ENCODE results near the gene PLK2.

Gene PLK2

GRCh38 chr5:58462623-58463230 lies 2.8 kb upstream of the PLK2 start:
- in situ Hi-C loops (cut with HindIII; ENCODE audit: low pct_unique_long_range_greater_than_20kb, low sequenced_read_pairs): no loop called here
- TF ChIP-seq JUND (IDR thresholded peaks at IDR 0.05; ENCODE audit: low read depth): no peak
- DNase-seq (ENCODE audit: low read depth in 1 of 2, low spot score in 1 of 2): peak in 1 of 2 experiments; percentile 84

GRCh38 chr5:58462154-58462553 lies 2.3 kb upstream of the PLK2 start:
- DNase-seq (ENCODE audit: low read depth in 1 of 2, low spot score in 1 of 2): peak in 1 of 2 experiments; percentile 76
- TF ChIP-seq JUND (IDR thresholded peaks at IDR 0.05; ENCODE audit: low read depth): no peak
- in situ Hi-C loops (cut with HindIII; ENCODE audit: low pct_unique_long_range_greater_than_20kb, low sequenced_read_pairs): no loop called here

GRCh38 chr5:58460732-58461286 lies 923 bp upstream of the PLK2 start:
- in situ Hi-C loops (cut with HindIII; ENCODE audit: low pct_unique_long_range_greater_than_20kb, low sequenced_read_pairs): no loop called here
- peak; percentile 66 to 94 for DNase-seq (ENCODE audit: low read depth in 1 of 2, low spot score in 1 of 2)
- no peak for TF ChIP-seq JUND (IDR thresholded peaks at IDR 0.05; ENCODE audit: low read depth)

- no peak for TF ChIP-seq JUND (IDR thresholded peaks at IDR 0.05; ENCODE audit: low read depth)
- in situ Hi-C loops (cut with HindIII; ENCODE audit: low pct_unique_long_range_greater_than_20kb, low sequenced_read_pairs): no loop called here
- peak in 1 of 2 experiments; percentile 66 for DNase-seq (ENCODE audit: low read depth in 1 of 2, low spot score in 1 of 2)
These were observed 512 bp downstream of the PLK2 start for GRCh38 chr5:58459146-58460001.

GRCh38 chr5:58458743-58459145 lies 1.1 kb downstream of the PLK2 start:
- in situ Hi-C loops (cut with HindIII; ENCODE audit: low pct_unique_long_range_greater_than_20kb, low sequenced_read_pairs): no loop called here
- DNase-seq (ENCODE audit: low read depth in 1 of 2, low spot score in 1 of 2): peak in 1 of 2 experiments; percentile 55
- TF ChIP-seq JUND (IDR thresholded peaks at IDR 0.05; ENCODE audit: low read depth): no peak

- in situ Hi-C loops (cut with HindIII; ENCODE audit: low pct_unique_long_range_greater_than_20kb, low sequenced_read_pairs): no loop called here
- TF ChIP-seq JUND (IDR thresholded peaks at IDR 0.05; ENCODE audit: low read depth): peak; percentile 5; the same call in 1 of the 2 replicates
- DNase-seq (ENCODE audit: low read depth in 1 of 2, low spot score in 1 of 2): peak in 1 of 2 experiments; percentile 48
These were observed 1.6 kb downstream of the PLK2 start for GRCh38 chr5:58458141-58458742.

GRCh38 chr5:58457050-58457449 lies 2.8 kb downstream of the PLK2 start:
- DNase-seq (ENCODE audit: low read depth in 1 of 2, low spot score in 1 of 2): peak in 1 of 2 experiments; percentile 44
- no peak for TF ChIP-seq JUND (IDR thresholded peaks at IDR 0.05; ENCODE audit: low read depth)
- in situ Hi-C loops (cut with HindIII; ENCODE audit: low pct_unique_long_range_greater_than_20kb, low sequenced_read_pairs): no loop called here

GRCh38 chr5:58456486-58456885 lies 3.4 kb downstream of the PLK2 start:
- DNase-seq (ENCODE audit: low read depth in 1 of 2, low spot score in 1 of 2): no peak
- no peak for TF ChIP-seq JUND (IDR thresholded peaks at IDR 0.05; ENCODE audit: low read depth)
- in situ Hi-C loops (cut with HindIII; ENCODE audit: low pct_unique_long_range_greater_than_20kb, low sequenced_read_pairs): no loop called here

GRCh38 chr5:58456026-58456425 lies 3.9 kb downstream of the PLK2 start:
- peak in 1 of 2 experiments; percentile 19 for DNase-seq (ENCODE audit: low read depth in 1 of 2, low spot score in 1 of 2)
- TF ChIP-seq JUND (IDR thresholded peaks at IDR 0.05; ENCODE audit: low read depth): no peak; the same call in 1 of the 2 replicates
- in situ Hi-C loops (cut with HindIII; ENCODE audit: low pct_unique_long_range_greater_than_20kb, low sequenced_read_pairs): no loop called here

- in situ Hi-C loops (cut with HindIII; ENCODE audit: low pct_unique_long_range_greater_than_20kb, low sequenced_read_pairs): no loop called here
- DNase-seq (ENCODE audit: low read depth in 1 of 2, low spot score in 1 of 2): no peak
- TF ChIP-seq JUND (IDR thresholded peaks at IDR 0.05; ENCODE audit: low read depth): no peak
These were observed 4.4 kb downstream of the PLK2 start for GRCh38 chr5:58455480-58455879.

- DNase-seq (ENCODE audit: low read depth in 1 of 2, low spot score in 1 of 2): peak in 1 of 2 experiments; percentile 51
- TF ChIP-seq JUND (IDR thresholded peaks at IDR 0.05; ENCODE audit: low read depth): no peak; the same call in 1 of the 2 replicates
These were observed 4.8 kb downstream of the PLK2 start for GRCh38 chr5:58455066-58455465.

GRCh38 chr5:58454025-58454424 lies 5.9 kb downstream of the PLK2 start:
- in situ Hi-C loops (cut with HindIII; ENCODE audit: low pct_unique_long_range_greater_than_20kb, low sequenced_read_pairs): no loop called here
- TF ChIP-seq JUND (IDR thresholded peaks at IDR 0.05; ENCODE audit: low read depth): no peak
- DNase-seq (ENCODE audit: low read depth in 1 of 2, low spot score in 1 of 2): peak in 1 of 2 experiments; percentile 28

More at GRCh38 chr5:58455066-58455465, 4.8 kb downstream of the PLK2 start:
- in situ Hi-C loops (cut with HindIII; ENCODE audit: low pct_unique_long_range_greater_than_20kb, low sequenced_read_pairs): no loop called here

All from T47D (cell line).